Breast epithelium (tissue), 3 donors: Measurements from ENCODE around the gene TOM1.

ENCODE experiments used
- CTCF ChIP-seq, 3 donors: fragments of 450-650 bp; IDR thresholded peaks; one replicate each; pipeline ENCODE4 v1.5.1; 2016 to 2017; ENCODE audit warnings: antibody characterized with exemption in 3 of 3, mild to moderate bottlenecking in 3 of 3, moderate library complexity in 3 of 3
- POLR2A ChIP-seq: fragments of 450-650 bp; IDR thresholded peaks from one replicate; pipeline ENCODE4 v1.6.1; 2016; ENCODE audit warnings: antibody characterized with exemption, mild to moderate bottlenecking, moderate library complexity

- TF ChIP-seq POLR2A (no peak), CTCF (IDR thresholded peaks at IDR 0.05) (no peak)
Measured at GRCh38 chr22:35377735-35378134, 78.0 kb downstream of the TOM1 start.
